HG03442 (cell line): ENCODE results near the gene MT3.

Experiments used
- ATAC-seq: cut with Tn5 transposase; IDR thresholded peaks from one replicate; pipeline ENCODE4 v1.9.1; 2021; ENCODE audit warnings: mild to moderate bottlenecking, moderate library complexity; ENCODE audit not compliant: unreplicated experiment

MT3 gene

GRCh38 chr16:56628486-56629350 is 39.4 kb downstream of the MT3 start:
- no peak for ATAC-seq

GRCh38 chr16:56629531-56629930 is 40.2 kb downstream of the MT3 start:
- ATAC-seq, result no peak

- ATAC-seq, result peak; percentile 89
Observed at GRCh38 chr16:56630134-56630533, 40.8 kb downstream of the MT3 start.

- ATAC-seq, result no peak
Observed at GRCh38 chr16:56631197-56631596, 41.9 kb downstream of the MT3 start.

GRCh38 chr16:56631832-56632155 is 42.5 kb downstream of the MT3 start:
- ATAC-seq, result no peak

GRCh38 chr16:56632156-56632847 is 43.0 kb downstream of the MT3 start, which contains the start of gene MT1M:
Gene MT1M (plus strand): TSS chr16:56632659. CDS start chr16:56632732, 73 bp downstream.
- no peak for ATAC-seq

- no peak for ATAC-seq
Observed at GRCh38 chr16:56632848-56633365, 43.6 kb downstream of the MT3 start.

GRCh38 chr16:56633535-56633934 is 44.2 kb downstream of the MT3 start:
- ATAC-seq, result no peak

GRCh38 chr16:56634715-56635440 is 45.5 kb downstream of the MT3 start:
- ATAC-seq, result no peak

- no peak for ATAC-seq
Observed at GRCh38 chr16:56635441-56635967, 46.2 kb downstream of the MT3 start.

- ATAC-seq, result no peak
Observed at GRCh38 chr16:56636616-56637413, 47.5 kb downstream of the MT3 start.

- no peak for ATAC-seq
Observed at GRCh38 chr16:56637814-56638750, 48.8 kb downstream of the MT3 start, which contains the start of gene MT1A. Gene MT1A (plus strand): TSS chr16:56638666. CDS start chr16:56638739, 73 bp downstream.

GRCh38 chr16:56639045-56639444 is 49.7 kb downstream of the MT3 start:
- no peak for ATAC-seq

- ATAC-seq, result no peak
Observed at GRCh38 chr16:56640076-56640475, 50.7 kb downstream of the MT3 start.
